Suppressor macrophage treated with lipopolysaccharide for 1 hour (primary cell): Measurements from ENCODE around the gene GAB2.
"Not testable (repeated sequence)": the region's sequence is repeated elsewhere in the genome, so short reads cannot be mapped to it uniquely, and the experiment has no call there.

Source experiments
- DNase-seq, 3 donors: peaks; one replicate each; pipeline ENCODE4 v3.0.0-alpha.2; 2020 to 2022

The GAB2 gene

DNA sequence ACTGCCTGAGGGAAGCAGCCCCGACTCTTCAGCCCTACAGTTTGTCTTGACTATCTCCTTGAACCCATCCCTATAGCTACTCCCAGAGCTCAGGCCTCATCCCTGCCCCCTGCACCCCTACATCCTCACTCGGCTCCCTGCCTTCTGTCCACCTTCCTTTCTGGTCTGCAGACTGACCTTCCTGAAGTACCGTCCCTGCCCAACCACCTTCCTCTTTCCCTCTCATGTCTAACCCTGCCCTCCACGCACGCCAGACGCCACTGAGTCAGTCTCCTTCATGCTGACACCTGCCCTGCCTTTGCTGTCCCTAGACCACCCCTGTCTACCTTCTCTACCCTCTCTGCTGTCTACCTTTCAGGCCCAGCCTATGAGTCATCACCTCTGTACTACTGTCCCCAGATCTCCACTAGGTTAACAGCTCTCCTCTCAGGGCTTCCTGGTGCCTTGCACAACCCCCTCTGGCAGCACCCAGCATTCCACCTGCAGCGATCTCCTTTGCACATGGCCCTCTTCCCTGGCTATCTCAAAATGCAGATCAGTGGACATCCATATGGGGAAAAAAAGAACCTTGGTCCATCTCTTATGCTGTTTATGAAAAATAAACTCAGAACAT, 238.1 kb downstream of the GAB2 start:
- no peak for DNase-seq

DNA sequence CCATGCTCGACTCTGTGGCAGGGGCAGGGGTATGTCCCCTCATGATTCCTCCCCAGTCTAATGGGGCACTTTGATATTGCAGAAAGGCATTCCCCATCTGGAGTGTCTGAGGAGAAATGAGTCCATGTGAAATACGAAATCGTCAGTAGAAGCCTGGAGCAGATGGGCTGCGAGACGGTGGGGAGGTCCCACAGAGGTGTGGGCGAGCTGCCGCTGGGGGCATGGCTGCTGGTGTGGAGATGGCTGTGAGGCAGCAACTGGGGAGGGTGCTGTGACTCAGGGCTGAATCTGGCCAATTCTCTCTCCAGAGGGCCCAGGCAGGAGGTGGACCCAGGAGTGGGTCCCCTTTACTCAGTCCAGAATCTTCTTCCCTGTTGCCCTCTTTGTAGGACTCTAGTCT, 240.4 kb downstream of the GAB2 start:
- DNase-seq = no peak

DNA sequence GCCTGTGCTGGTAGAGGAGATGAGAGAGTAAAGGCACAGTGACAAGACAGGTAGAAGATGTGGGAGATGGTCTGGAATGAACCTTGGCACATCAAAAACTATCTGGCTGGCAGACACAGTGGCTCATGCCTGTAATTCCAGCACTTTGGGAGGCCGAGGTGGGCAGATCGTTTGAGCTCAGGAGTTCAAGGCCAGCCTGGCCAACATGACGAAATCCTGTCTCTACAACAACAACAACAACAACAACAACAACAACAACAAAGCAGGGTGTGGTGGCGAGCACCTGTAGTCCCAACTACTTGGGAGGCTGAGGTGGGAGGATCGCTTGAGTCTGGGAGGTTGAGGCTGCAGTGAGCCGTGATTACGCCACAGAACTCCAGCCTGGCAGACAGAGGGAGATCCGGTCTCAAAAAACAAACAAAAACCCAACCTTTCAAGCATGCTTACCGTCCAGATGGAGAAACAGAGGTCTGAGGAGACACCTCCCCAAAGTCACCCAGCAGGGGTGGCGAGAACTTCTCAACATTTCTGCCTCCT, 240.9 kb downstream of the GAB2 start:
- no peak for DNase-seq

DNA sequence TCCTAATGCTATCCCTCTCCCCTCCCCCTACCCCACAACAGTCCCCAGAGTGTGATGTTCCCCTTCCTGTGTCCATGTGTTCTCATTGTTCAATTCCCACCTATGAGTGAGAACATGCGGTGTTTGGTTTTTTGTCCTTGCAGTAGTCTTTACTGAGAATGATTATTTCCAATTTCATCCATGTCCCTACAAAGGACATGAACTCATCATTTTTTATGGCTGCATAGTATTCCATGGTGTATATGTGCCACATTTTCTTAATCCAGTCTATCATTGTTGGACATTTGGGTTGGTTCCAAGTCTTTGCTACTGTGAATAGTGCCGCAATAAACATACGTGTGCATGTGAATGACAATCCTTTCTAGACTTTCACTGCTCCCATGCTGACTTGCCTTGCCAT, 241.8 kb downstream of the GAB2 start:
- DNase-seq = not testable (repeated sequence)

DNA sequence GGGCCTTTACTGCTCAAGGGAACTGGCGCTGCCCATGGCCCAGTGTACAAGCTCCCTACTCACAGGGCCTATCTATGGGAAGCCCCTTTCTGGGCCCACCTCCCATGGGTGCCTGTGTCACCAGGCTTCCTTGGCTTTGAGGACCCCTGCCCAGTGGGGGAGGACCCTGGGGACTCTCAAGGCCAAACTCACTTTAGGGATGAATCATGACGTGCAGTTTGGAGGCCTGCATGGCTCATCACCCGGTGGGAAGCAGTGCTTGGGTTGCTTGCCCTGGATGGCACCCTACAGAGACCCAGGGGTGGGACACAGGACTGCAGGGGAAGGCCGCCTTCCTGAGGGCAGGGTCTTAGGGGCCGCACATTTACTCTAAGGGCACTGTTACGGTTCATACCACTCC, 245.7 kb downstream of the GAB2 start:
- no peak for DNase-seq

DNA sequence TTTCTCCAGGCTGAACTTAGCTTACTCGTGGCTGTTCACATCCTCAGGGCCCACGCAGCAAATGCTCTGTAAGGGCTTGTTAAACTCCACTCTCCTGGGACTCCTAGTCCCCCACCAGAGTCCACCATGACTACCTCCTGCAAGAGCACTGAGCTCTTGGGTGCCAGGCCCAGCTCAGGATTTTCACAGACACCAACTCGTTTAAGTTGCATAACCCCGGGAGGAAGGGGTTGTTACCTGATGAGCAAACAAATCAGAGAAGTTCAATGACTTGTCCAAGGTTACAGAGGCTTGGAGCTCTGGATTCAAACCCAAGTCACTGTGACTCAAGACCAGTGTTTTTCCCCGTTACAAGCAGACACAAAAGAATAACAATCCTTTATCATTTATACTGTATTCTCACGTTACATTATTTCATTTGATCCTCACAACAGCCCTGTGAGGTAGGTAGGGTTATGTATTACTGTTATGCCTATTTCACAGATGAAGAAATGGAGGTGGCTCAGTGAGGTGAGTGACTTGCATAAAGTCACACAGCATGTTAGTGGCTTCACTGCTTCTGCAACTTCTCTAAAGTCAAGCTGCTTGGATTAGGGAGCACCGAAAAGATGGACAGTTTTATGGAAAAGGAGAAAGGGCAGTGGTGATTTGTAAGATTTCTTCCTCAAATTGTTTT, 246.6 kb downstream of the GAB2 start:
- DNase-seq = no peak

DNA sequence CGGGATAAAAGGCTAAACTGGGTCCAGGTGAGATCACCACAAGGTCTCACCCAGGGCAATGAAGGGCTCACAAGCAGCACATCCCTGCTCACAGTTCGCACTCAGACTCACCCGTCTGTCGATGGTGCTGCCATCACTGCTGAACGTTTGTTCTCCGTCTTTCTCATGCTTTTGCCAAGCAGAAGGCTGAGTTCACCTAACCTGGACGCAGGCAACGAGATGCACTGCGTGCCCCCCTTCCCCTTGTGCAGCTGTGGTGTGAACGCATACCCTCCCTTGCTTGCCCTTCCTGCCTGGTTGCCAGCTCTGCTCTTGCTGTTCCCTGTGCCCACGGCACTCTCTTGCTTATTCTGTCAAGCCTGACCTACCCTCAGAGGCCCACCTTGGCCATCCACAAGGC, 247.2 kb downstream of the GAB2 start:
- DNase-seq = no peak

DNA sequence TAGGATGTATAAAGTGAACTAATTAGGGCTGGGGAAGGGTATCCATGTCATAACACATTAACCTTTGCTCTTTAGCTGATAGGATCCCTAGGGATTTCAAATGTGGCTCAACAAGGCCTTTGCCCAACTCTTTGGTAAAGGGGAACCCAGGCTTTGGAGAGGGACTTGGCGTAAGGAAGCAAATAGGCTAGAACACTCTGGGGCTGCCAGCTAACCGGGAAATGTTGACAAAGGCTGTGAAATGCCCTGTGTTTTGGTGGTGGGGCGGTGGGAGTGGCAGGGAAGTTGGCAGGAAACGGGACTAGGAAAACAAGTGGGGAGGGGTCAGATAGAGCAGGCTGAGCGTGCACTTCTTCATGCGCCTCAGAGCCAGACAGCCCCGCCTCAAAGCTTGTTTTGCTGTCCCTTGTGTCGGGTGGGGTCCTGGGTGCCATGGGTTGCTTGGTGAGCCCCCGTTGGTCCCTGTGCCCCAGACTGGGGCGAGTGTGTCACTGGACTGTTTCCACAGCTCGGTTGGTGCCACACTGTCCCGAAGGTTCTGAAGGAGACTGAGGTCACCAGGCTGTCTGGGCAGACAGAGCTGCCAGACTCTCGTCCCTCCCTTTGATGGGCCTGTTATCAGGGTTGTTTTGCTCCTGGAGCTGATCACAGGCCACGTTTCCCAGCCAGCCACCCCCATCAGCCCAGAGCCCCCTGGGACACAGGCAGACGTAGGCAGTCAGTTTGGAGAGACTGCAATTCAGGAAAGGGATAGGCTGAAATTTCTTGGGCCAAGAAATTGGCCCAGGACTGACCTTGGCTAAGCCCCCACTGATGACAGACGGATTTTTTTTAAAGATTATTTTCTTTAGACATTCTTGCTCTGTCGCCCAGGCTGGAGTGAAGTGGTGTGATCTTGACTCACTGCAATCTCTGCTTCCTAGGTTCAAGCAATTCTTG, 248.8 kb downstream of the GAB2 start:
- no peak for DNase-seq

DNA sequence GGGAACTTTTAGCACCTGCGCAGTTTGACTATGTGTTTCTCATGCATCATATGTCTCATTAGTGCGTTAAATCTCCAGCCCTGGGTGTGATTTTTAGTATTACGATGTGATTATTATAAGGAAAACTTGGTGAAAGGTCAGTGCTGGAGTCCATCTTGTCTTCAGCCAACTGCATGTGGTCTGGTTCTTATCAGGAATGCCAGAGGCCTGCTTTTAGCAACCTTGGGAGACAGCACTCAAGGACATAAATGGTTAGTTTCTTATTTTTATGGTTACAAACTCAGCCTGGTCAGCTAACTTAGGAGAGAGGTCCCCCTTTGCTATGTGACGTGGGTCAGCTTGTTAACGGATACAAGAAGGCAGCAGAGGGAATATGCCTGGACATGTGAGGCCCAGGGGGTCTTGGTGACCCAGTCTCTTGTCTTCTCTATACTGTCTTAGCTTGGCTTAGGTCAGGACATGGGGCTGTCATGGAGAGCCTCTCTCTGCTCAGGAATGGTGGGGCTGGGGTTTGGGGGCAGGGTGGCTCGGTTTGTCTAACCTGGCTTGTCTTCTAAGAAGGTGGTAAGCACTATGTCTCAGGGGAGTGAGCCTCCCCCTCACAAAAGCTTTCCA, 250.7 kb downstream of the GAB2 start:
- no peak for DNase-seq
